ENCODE data around the gene HELZ.

Gene HELZ

DNA sequence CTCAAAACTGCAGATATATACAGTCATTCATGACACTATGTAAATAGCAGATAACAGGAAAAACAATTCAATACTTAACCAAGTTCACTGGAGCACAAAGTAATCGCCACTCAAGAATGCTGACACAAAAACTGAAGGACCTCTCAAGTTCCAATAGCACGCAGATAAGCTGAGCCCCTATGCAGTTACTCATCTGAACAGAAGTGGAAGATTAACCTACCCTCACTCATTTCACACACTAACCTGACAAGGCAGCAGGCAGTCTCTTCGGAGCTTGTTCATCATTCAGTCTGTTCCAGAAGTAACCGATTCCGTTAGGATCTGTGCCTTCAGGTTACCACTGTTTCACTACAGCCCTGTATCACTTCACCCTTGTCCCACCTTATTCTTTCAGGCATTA, 6.0 kb downstream of the HELZ start:
- H3F3A ChIP-seq (ENCODE audit: insufficient read depth, low read length): no peaks in the 10 kb centered on the region
- TF ChIP-seq, protein P1, sequence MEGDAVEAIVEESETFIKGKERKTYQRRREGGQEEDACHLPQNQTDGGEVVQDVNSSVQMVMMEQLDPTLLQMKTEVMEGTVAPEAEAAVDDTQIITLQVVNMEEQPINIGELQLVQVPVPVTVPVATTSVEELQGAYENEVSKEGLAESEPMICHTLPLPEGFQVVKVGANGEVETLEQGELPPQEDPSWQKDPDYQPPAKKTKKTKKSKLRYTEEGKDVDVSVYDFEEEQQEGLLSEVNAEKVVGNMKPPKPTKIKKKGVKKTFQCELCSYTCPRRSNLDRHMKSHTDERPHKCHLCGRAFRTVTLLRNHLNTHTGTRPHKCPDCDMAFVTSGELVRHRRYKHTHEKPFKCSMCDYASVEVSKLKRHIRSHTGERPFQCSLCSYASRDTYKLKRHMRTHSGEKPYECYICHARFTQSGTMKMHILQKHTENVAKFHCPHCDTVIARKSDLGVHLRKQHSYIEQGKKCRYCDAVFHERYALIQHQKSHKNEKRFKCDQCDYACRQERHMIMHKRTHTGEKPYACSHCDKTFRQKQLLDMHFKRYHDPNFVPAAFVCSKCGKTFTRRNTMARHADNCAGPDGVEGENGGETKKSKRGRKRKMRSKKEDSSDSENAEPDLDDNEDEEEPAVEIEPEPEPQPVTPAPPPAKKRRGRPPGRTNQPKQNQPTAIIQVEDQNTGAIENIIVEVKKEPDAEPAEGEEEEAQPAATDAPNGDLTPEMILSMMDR (IDR thresholded peaks at IDR 0.05; ENCODE audit: low read length): no peak
- no peak for TF ChIP-seq EZH2 (IDR thresholded peaks at IDR 0.05; ENCODE audit: borderline replicate concordance, low read length)
- H3K9ac ChIP-seq (ENCODE audit: low read length): no peak overlapping the region
- no peaks in the 10 kb centered on the region for H3K9me2 ChIP-seq (ENCODE audit: low read depth, low read length)
- no peak overlapping the region for H3K4me2 ChIP-seq (ENCODE audit: low read length)
- no peak overlapping the region for H3K27ac ChIP-seq (ENCODE audit: low read depth, low read length, poor library complexity, severe bottlenecking)
- H2AFZ ChIP-seq (ENCODE audit: low read length): no peak overlapping the region
- no peaks in the 10 kb centered on the region for H4K20me1 ChIP-seq (ENCODE audit: insufficient read depth, low read length)
- peaks cover 71% of the 10 kb centered on the region for H3K36me3 ChIP-seq (ENCODE audit: insufficient read depth, low read length)
- H3K79me2 ChIP-seq (ENCODE audit: insufficient read depth, low read length): peaks cover 55% of the 10 kb centered on the region
- no peaks in the 10 kb centered on the region for H3K9me3 ChIP-seq (ENCODE audit: low read length)
- no peak overlapping the region for H3K4me3 ChIP-seq (ENCODE audit: low read depth, low read length, poor library complexity, severe bottlenecking)
- peaks cover 27% of the 10 kb centered on the region for H3K4me1 ChIP-seq (ENCODE audit: insufficient read depth, low read length, severe bottlenecking)
- no peaks in the 10 kb centered on the region for H3K27me3 ChIP-seq (ENCODE audit: insufficient read depth, low read length)

DNA sequence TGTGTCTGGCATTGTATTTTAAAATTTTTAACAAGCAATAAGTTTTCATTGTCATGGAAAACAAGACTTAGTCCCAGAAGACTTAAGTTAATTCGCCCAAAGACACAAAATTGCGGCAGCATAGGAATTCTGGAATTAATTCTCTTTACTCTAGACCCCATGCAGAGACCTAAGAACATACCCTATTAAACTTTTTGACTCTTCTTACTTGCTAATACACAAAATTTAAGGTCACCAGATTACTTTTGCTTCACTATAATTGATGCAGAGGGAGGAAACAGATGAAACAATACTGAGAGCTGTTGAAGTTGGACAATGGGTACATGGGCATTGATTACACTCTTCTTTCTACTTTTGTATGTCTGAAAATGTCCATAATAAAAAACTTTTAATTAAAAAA, 12.6 kb downstream of the HELZ start:
- H3K27me3 ChIP-seq (ENCODE audit: insufficient read depth, low read length): no peaks in the 10 kb centered on the region
- H3K9me2 ChIP-seq (ENCODE audit: low read depth, low read length): no peaks in the 10 kb centered on the region
- no peaks in the 10 kb centered on the region for H3K9me3 ChIP-seq (ENCODE audit: low read length)
- H2AFZ ChIP-seq (ENCODE audit: low read length): no peak overlapping the region
- no peak overlapping the region for H3K4me2 ChIP-seq (ENCODE audit: low read length)
- H4K20me1 ChIP-seq (ENCODE audit: insufficient read depth, low read length): no peaks in the 10 kb centered on the region
- peaks cover 62% of the 10 kb centered on the region for H3K36me3 ChIP-seq (ENCODE audit: insufficient read depth, low read length)
- no peak overlapping the region for H3K4me3 ChIP-seq (ENCODE audit: low read depth, low read length, poor library complexity, severe bottlenecking)
- no peaks in the 10 kb centered on the region for H3K4me1 ChIP-seq (ENCODE audit: insufficient read depth, low read length, severe bottlenecking)
- H3K9ac ChIP-seq (ENCODE audit: low read length): no peak overlapping the region
- peaks cover 37% of the 10 kb centered on the region for H3K79me2 ChIP-seq (ENCODE audit: insufficient read depth, low read length)
- H3K27ac ChIP-seq (ENCODE audit: low read depth, low read length, poor library complexity, severe bottlenecking): no peak overlapping the region
- TF ChIP-seq, protein P1 (IDR thresholded peaks at IDR 0.05; ENCODE audit: low read length): no peak
- TF ChIP-seq EZH2 (IDR thresholded peaks at IDR 0.05; ENCODE audit: borderline replicate concordance, low read length): no peak
- no peaks in the 10 kb centered on the region for H3F3A ChIP-seq (ENCODE audit: insufficient read depth, low read length)

DNA sequence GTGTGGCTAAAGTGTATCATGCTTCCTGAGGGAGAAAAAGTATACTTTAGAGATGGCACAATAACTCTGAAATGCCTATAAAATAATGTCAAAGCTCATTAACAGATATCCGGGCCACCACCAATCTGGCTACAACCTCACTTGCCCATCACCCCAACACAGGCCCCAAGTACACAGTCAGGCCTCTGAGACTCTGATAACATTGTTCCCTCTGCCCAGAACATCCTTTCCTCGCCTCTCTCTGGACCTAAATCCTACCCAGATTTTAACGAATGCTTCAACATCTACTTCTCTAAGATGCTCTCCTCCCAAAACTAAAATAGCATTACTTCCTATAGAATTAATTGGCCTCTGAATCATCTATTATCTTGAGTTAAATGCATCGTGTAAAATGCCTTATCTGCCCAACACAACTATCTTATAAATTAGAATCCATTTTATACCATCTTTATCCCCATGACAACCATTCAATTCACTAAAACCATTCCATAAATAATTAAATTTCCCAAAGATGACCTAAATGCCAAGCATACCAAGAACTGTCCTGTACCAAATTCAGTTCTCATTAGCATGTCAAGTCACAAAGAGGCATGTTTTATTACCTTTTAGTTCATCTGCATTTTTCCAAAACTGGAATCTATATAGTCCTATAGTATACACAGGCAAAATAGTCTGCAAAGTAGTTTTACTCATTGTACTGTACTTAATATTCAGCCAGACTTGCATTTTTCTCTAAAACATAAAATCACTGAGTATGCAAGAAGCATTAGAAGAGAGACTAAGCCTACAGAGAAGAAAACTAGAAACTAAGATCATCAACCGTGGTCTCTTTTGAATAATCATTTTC, 15.7 kb downstream of the HELZ start:
- H3K36me3 ChIP-seq (ENCODE audit: insufficient read depth, low read length): peaks cover 64% of the 10 kb centered on the region
- H3K9ac ChIP-seq (ENCODE audit: low read length): no peak overlapping the region
- no peaks in the 10 kb centered on the region for H3K9me2 ChIP-seq (ENCODE audit: low read depth, low read length)
- H3K27ac ChIP-seq (ENCODE audit: low read depth, low read length, poor library complexity, severe bottlenecking): no peak overlapping the region
- H3K4me2 ChIP-seq (ENCODE audit: low read length): no peak overlapping the region
- no peaks in the 10 kb centered on the region for H3F3A ChIP-seq (ENCODE audit: insufficient read depth, low read length)
- no peak overlapping the region for H2AFZ ChIP-seq (ENCODE audit: low read length)
- H3K4me1 ChIP-seq (ENCODE audit: insufficient read depth, low read length, severe bottlenecking): no peaks in the 10 kb centered on the region
- H3K4me3 ChIP-seq (ENCODE audit: low read depth, low read length, poor library complexity, severe bottlenecking): no peak overlapping the region
- H4K20me1 ChIP-seq (ENCODE audit: insufficient read depth, low read length): no peaks in the 10 kb centered on the region
- H3K9me3 ChIP-seq (ENCODE audit: low read length): no peaks in the 10 kb centered on the region
- TF ChIP-seq, protein P1 (IDR thresholded peaks at IDR 0.05; ENCODE audit: low read length): no peak
- peaks cover 50% of the 10 kb centered on the region for H3K79me2 ChIP-seq (ENCODE audit: insufficient read depth, low read length)
- H3K27me3 ChIP-seq (ENCODE audit: insufficient read depth, low read length): no peaks in the 10 kb centered on the region

Measured in OCI-LY1 (cell line).